ENCODE measurements around the gene OXTR.

Gene OXTR

DNA sequence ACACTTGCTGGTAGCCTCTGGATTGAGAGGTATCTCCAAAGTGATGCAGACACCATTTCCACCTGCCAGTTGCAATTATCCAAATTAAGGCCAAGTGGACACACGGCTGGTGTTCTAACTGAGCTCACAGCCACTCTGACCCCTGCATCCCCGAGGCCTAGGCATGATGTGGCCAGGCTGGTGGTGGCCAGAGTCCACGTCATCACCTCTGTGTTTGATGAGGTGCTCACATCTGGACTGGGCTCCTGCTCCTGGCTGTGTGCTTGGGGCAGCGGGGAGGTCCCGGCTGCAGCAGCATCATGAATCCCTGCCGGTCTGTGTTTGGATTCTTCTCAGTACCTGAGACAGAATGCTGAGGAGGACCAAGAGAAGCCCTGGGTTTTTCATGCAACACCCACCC, 4.9 kb downstream of the OXTR start:
- TF ChIP-seq, protein P1, sequence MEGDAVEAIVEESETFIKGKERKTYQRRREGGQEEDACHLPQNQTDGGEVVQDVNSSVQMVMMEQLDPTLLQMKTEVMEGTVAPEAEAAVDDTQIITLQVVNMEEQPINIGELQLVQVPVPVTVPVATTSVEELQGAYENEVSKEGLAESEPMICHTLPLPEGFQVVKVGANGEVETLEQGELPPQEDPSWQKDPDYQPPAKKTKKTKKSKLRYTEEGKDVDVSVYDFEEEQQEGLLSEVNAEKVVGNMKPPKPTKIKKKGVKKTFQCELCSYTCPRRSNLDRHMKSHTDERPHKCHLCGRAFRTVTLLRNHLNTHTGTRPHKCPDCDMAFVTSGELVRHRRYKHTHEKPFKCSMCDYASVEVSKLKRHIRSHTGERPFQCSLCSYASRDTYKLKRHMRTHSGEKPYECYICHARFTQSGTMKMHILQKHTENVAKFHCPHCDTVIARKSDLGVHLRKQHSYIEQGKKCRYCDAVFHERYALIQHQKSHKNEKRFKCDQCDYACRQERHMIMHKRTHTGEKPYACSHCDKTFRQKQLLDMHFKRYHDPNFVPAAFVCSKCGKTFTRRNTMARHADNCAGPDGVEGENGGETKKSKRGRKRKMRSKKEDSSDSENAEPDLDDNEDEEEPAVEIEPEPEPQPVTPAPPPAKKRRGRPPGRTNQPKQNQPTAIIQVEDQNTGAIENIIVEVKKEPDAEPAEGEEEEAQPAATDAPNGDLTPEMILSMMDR (conservative IDR thresholded peaks at IDR 0.05; ENCODE audit: low read depth, low read length) = no peak
- H3K4me1 ChIP-seq (ENCODE audit: low read depth, poor library complexity, severe bottlenecking) = no peaks in the 10 kb centered on the region
- H3K27ac ChIP-seq = no peak overlapping the region
- no peak overlapping the region for H2AFZ ChIP-seq (ENCODE audit: low read depth)
- H3K4me2 ChIP-seq = no peak overlapping the region
- no peak overlapping the region for H3K4me3 ChIP-seq (IDR thresholded peaks at IDR 0.05; ENCODE audit: insufficient read depth, low read depth, low read length)
- H4K20me1 ChIP-seq (ENCODE audit: insufficient read depth) = no peaks in the 10 kb centered on the region
- H3K79me2 ChIP-seq (ENCODE audit: insufficient read depth, low read depth) = no peaks in the 10 kb centered on the region
- H3K27me3 ChIP-seq (ENCODE audit: insufficient read depth, low read depth) = no peaks in the 10 kb centered on the region
- H3K36me3 ChIP-seq (ENCODE audit: insufficient read depth) = no peaks in the 10 kb centered on the region
- H3K9ac ChIP-seq = no peak overlapping the region

DNA sequence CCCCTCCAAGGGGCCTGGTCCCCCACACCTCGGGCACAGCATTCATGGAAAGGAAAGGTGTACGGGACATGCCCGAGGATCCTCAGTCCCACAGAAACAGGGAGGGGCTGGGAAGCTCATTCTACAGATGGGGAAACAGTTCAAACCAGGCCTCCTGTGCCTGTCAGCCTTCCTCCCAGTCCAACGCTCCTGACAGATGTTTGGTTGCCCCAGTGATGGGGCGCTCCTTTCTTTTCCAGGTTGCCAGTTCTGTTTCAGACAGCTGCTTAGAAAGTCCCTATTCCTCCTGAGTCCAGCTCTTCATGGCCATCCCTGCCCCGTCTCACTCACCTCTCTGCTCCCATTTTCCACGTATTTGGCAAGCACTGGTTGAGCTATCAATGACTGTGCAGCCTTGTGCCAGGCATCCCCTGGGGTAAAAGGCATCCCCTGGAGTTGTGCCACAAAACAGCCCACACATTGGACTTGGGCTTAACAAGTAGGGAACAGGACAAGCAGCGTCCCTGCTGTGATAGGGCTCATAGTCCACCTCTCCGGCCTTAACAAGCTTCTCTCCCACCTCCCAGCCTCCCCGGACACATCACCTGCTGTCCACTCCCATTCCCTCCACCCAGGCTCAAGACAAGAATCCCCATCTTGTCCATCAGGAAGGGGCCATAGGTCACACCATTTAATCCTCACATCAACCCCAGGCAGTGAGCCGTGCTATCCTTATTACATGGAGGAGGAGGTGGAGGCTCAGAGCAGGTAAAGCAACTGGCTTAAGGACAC, 6.6 kb downstream of the OXTR start:
- Histone ChIP-seq H3K4me1 (ENCODE audit: low read depth, poor library complexity, severe bottlenecking) (no peaks in the 10 kb centered on the region), H3K27me3 (ENCODE audit: insufficient read depth, low read depth) (no peaks in the 10 kb centered on the region), H2AFZ (ENCODE audit: low read depth) (no peak overlapping the region), H3K4me3 (IDR thresholded peaks at IDR 0.05; ENCODE audit: insufficient read depth, low read depth, low read length) (no peak overlapping the region), H3K9ac (no peak overlapping the region), H3K4me2 (no peak overlapping the region), H4K20me1 (ENCODE audit: insufficient read depth) (no peaks in the 10 kb centered on the region), H3K27ac (no peak overlapping the region), H3K79me2 (ENCODE audit: insufficient read depth, low read depth) (no peaks in the 10 kb centered on the region), H3K36me3 (ENCODE audit: insufficient read depth) (no peaks in the 10 kb centered on the region)
- TF ChIP-seq, protein P1 (conservative IDR thresholded peaks at IDR 0.05; ENCODE audit: low read depth, low read length) = no peak

DNA sequence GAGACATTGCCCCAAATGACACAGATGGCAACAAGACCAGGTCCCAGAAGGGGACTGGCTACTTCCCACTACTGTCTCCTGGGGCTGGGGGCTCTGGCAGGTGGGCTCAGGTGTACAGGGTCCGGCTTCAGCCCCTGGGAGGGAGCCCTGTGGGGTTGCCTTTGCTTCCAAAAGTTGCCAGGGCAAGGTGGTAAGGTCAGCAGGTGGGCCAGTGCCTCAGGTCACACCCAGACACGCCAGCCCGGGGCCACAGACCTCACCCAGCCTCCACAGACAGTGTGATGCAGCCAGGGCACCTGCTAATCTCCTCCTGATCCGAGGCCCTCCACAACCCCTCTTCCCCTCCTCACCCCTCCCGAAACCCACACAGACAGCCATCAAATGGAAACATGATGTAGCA, 7.5 kb downstream of the OXTR start:
- H3K4me3 ChIP-seq (IDR thresholded peaks at IDR 0.05; ENCODE audit: insufficient read depth, low read depth, low read length) = no peak overlapping the region
- no peak overlapping the region for H3K9ac ChIP-seq
- no peaks in the 10 kb centered on the region for H3K27me3 ChIP-seq (ENCODE audit: insufficient read depth, low read depth)
- H4K20me1 ChIP-seq (ENCODE audit: insufficient read depth) = no peaks in the 10 kb centered on the region
- H3K27ac ChIP-seq = no peak overlapping the region
- H3K79me2 ChIP-seq (ENCODE audit: insufficient read depth, low read depth) = no peaks in the 10 kb centered on the region
- H3K4me1 ChIP-seq (ENCODE audit: low read depth, poor library complexity, severe bottlenecking) = no peaks in the 10 kb centered on the region
- no peaks in the 10 kb centered on the region for H3K36me3 ChIP-seq (ENCODE audit: insufficient read depth)
- no peak overlapping the region for H2AFZ ChIP-seq (ENCODE audit: low read depth)
- TF ChIP-seq, protein P1 (conservative IDR thresholded peaks at IDR 0.05; ENCODE audit: low read depth, low read length) = no peak
- H3K4me2 ChIP-seq = no peak overlapping the region

DNA sequence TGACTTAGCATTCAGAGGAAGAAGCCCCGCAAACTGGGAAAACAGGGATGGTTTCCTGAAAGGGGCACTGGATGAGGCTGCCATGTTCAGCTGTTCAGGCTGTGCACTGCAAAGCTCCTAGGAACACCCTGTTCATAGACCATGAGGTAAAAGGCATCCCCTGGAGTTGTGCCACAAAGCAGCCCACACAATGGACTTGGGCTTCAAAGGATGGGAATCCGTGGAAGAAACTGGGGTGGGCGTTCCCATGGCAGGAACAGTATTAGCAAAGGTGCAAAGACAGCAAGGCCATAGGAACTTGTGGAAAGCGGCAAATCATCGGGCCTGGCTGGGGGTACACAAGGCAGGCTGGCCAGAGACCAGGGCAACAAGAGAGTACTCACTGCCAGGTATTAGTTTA, 8.9 kb downstream of the OXTR start:
- Histone ChIP-seq H3K27me3 (ENCODE audit: insufficient read depth, low read depth) (no peaks in the 10 kb centered on the region), H3K4me2 (no peak overlapping the region), H2AFZ (ENCODE audit: low read depth) (no peak overlapping the region), H3K9ac (no peak overlapping the region), H3K27ac (no peak overlapping the region), H3K79me2 (ENCODE audit: insufficient read depth, low read depth) (no peaks in the 10 kb centered on the region), H4K20me1 (ENCODE audit: insufficient read depth) (no peaks in the 10 kb centered on the region), H3K4me1 (ENCODE audit: low read depth, poor library complexity, severe bottlenecking) (no peaks in the 10 kb centered on the region), H3K36me3 (ENCODE audit: insufficient read depth) (no peaks in the 10 kb centered on the region), H3K4me3 (IDR thresholded peaks at IDR 0.05; ENCODE audit: insufficient read depth, low read depth, low read length) (no peak overlapping the region)
- TF ChIP-seq, protein P1 (conservative IDR thresholded peaks at IDR 0.05; ENCODE audit: low read depth, low read length) = no peak

Measured in KMS-11 (cell line).